Measurements from ENCODE around the gene IFIT1.

IFIT1 gene

DNA sequence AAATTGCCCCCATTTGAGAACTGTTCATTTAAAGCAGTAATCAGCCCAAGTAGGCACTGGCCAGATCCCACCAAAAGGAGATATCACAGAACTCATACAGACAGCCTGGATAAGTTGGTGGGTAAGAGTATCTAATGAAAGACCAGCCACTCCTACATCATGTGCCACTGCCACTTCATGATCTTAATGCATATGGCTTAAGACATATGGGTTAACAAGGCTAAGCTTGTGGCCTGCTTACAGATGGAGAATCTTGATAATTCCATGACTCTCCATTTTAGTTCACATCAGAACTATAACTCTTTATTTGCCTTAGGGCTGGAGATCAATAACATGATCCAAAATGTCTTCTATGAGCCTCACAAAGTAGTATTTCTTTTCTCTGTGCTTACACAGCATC is 21.3 kb upstream of the IFIT1 start:
- H3K27me3 ChIP-seq (ENCODE audit: insufficient read depth, low read length, poor library complexity, severe bottlenecking) = no peaks in the 10 kb centered on the region
- no peak overlapping the region for H3K9ac ChIP-seq (ENCODE audit: low read depth, low read length, poor library complexity, severe bottlenecking)
- H2AFZ ChIP-seq (ENCODE audit: low read length) = no peak overlapping the region
- H3K4me1 ChIP-seq (ENCODE audit: insufficient read depth, low read length, poor library complexity, severe bottlenecking) = peaks cover 21% of the 10 kb centered on the region
- H3K9me2 ChIP-seq (replicated peaks; ENCODE audit: low read depth, low read length) = no peaks in the 10 kb centered on the region
- no peak overlapping the region for H3K4me3 ChIP-seq (ENCODE audit: low read length, poor library complexity, severe bottlenecking)
- TF ChIP-seq, protein P1, sequence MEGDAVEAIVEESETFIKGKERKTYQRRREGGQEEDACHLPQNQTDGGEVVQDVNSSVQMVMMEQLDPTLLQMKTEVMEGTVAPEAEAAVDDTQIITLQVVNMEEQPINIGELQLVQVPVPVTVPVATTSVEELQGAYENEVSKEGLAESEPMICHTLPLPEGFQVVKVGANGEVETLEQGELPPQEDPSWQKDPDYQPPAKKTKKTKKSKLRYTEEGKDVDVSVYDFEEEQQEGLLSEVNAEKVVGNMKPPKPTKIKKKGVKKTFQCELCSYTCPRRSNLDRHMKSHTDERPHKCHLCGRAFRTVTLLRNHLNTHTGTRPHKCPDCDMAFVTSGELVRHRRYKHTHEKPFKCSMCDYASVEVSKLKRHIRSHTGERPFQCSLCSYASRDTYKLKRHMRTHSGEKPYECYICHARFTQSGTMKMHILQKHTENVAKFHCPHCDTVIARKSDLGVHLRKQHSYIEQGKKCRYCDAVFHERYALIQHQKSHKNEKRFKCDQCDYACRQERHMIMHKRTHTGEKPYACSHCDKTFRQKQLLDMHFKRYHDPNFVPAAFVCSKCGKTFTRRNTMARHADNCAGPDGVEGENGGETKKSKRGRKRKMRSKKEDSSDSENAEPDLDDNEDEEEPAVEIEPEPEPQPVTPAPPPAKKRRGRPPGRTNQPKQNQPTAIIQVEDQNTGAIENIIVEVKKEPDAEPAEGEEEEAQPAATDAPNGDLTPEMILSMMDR (conservative IDR thresholded peaks at IDR 0.05; ENCODE audit: low read length) = no peak
- no peak for TF ChIP-seq EZH2phosphoT487 (IDR thresholded peaks at IDR 0.05; ENCODE audit: borderline replicate concordance)
- H3K9me3 ChIP-seq (ENCODE audit: insufficient read depth, low read depth, low read length) = no peaks in the 10 kb centered on the region
- no peaks in the 10 kb centered on the region for H3K79me2 ChIP-seq (ENCODE audit: insufficient read depth, low read length)
- no peaks in the 10 kb centered on the region for H4K20me1 ChIP-seq (ENCODE audit: insufficient read depth, low read length, poor library complexity, severe bottlenecking)
- H3F3A ChIP-seq (ENCODE audit: low read depth) = no peaks in the 10 kb centered on the region
- no peak overlapping the region for H3K4me2 ChIP-seq (ENCODE audit: low read depth, low read length, poor library complexity, severe bottlenecking)
- H3K36me3 ChIP-seq (ENCODE audit: insufficient read depth, low read length) = no peaks in the 10 kb centered on the region

GRCh38 chr10:89371987-89372386 is 20.4 kb upstream of the IFIT1 start:
- H4K20me1 ChIP-seq (ENCODE audit: insufficient read depth, low read length, poor library complexity, severe bottlenecking) = no peaks in the 10 kb centered on the region
- H3K79me2 ChIP-seq (ENCODE audit: insufficient read depth, low read length) = no peaks in the 10 kb centered on the region
- no peak overlapping the region for H3K4me3 ChIP-seq (ENCODE audit: low read length, poor library complexity, severe bottlenecking)
- H3K9me3 ChIP-seq (ENCODE audit: insufficient read depth, low read depth, low read length) = no peaks in the 10 kb centered on the region
- no peak overlapping the region for H2AFZ ChIP-seq (ENCODE audit: low read length)
- no peaks in the 10 kb centered on the region for H3K9me2 ChIP-seq (replicated peaks; ENCODE audit: low read depth, low read length)
- no peak overlapping the region for H3K9ac ChIP-seq (ENCODE audit: low read depth, low read length, poor library complexity, severe bottlenecking)
- no peaks in the 10 kb centered on the region for H3F3A ChIP-seq (ENCODE audit: low read depth)
- no peaks in the 10 kb centered on the region for H3K27me3 ChIP-seq (ENCODE audit: insufficient read depth, low read length, poor library complexity, severe bottlenecking)
- no peaks in the 10 kb centered on the region for H3K36me3 ChIP-seq (ENCODE audit: insufficient read depth, low read length)
- H3K4me1 ChIP-seq (ENCODE audit: insufficient read depth, low read length, poor library complexity, severe bottlenecking) = peaks cover 21% of the 10 kb centered on the region
- TF ChIP-seq, protein P1 (conservative IDR thresholded peaks at IDR 0.05; ENCODE audit: low read length) = no peak
- TF ChIP-seq EZH2phosphoT487 (IDR thresholded peaks at IDR 0.05; ENCODE audit: borderline replicate concordance) = no peak
- H3K4me2 ChIP-seq (ENCODE audit: low read depth, low read length, poor library complexity, severe bottlenecking) = no peak overlapping the region

DNA sequence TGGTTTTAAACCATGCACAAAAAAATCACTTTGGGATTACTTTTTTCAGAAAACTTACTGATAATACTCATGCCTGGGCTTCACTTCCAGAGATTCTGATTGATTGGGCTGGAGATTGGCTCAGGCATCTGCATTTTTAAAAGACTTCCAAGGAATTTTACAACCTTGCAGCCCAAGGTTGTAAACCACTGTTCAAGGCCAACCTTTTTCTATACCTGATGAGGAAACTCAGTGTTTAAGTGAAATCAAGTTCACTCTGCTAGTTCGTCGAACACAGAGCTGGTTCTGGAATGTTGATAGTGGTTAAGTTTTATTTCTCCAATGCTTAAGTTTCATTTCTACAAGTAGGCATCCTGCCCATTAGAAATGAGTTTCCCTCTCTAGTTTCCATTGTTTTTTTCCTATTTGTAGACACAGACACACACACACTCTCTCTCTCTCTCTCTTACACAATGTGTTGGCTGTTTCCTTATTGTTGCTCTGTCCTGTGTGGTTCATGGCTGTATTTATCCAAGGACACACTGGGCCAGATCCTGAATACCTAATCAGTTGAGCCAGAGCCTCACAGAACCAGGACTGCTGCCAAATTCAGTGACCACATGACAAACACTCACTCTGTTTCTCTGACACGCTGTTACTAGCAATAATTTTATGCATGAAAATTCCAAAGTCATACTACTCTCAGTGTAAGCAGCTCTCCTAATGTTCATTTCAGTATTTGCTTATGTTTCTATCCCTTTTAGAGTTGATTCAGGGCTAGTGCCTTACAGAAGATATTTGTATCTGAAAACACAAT is 18.3 kb upstream of the IFIT1 start:
- no peak overlapping the region for H2AFZ ChIP-seq (ENCODE audit: low read length)
- H3K36me3 ChIP-seq (ENCODE audit: insufficient read depth, low read length) = no peaks in the 10 kb centered on the region
- no peaks in the 10 kb centered on the region for H3K9me2 ChIP-seq (replicated peaks; ENCODE audit: low read depth, low read length)
- H3F3A ChIP-seq (ENCODE audit: low read depth) = no peaks in the 10 kb centered on the region
- no peak overlapping the region for H3K4me3 ChIP-seq (ENCODE audit: low read length, poor library complexity, severe bottlenecking)
- no peaks in the 10 kb centered on the region for H3K27me3 ChIP-seq (ENCODE audit: insufficient read depth, low read length, poor library complexity, severe bottlenecking)
- no peaks in the 10 kb centered on the region for H3K9me3 ChIP-seq (ENCODE audit: insufficient read depth, low read depth, low read length)
- no peak for TF ChIP-seq EZH2phosphoT487 (IDR thresholded peaks at IDR 0.05; ENCODE audit: borderline replicate concordance)
- TF ChIP-seq, protein P1 (conservative IDR thresholded peaks at IDR 0.05; ENCODE audit: low read length) = no peak
- peaks cover 4% of the 10 kb centered on the region for H3K4me1 ChIP-seq (ENCODE audit: insufficient read depth, low read length, poor library complexity, severe bottlenecking)
- H3K4me2 ChIP-seq (ENCODE audit: low read depth, low read length, poor library complexity, severe bottlenecking) = no peak overlapping the region
- no peak overlapping the region for H3K9ac ChIP-seq (ENCODE audit: low read depth, low read length, poor library complexity, severe bottlenecking)
- no peaks in the 10 kb centered on the region for H4K20me1 ChIP-seq (ENCODE audit: insufficient read depth, low read length, poor library complexity, severe bottlenecking)
- H3K79me2 ChIP-seq (ENCODE audit: insufficient read depth, low read length) = no peaks in the 10 kb centered on the region
